ENCODE measurements around the gene ENKD1.

The ENKD1 gene

DNA sequence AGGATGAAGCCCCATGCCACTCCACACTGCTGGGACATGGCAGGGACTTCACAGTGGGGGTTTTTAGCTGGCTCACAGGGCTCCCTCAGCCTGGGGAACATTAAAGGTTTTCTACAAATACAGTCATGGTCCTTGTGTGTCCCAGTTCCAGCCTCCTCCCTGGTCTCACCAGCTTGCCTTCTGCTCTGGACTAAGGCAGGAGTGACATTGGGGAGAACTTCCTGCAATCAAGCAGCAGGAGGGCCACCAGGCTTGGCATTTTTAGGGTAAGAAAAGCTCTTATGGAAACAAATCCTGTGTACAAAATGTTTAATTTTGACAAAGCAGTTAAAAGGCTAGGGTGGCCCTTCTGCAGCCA is 3.9 kb downstream of the ENKD1 start:
- DNase-seq = no peak

DNA sequence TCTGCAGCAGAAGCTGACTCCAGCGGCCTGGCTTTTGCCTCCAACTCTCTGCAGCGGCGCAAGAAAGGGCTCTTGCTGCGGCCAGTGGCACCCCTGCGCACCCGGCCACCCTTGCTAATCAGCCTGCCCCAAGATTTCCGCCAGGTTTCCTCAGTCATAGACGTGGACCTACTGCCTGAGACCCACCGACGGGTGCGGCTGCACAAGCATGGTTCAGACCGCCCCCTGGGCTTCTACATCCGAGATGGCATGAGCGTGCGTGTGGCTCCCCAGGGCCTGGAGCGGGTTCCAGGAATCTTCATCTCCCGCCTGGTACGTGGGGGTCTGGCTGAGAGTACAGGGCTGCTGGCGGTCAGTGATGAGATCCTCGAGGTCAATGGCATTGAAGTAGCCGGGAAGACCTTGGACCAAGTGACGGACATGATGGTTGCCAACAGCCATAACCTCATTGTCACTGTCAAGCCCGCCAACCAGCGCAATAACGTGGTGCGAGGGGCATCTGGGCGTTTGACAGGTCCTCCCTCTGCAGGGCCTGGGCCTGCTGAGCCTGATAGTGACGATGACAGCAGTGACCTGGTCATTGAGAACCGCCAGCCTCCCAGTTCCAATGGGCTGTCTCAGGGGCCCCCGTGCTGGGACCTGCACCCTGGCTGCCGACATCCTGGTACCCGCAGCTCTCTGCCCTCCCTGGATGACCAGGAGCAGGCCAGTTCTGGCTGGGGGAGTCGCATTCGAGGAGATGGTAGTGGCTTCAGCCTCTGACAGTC is 4.5 kb downstream of the ENKD1 start:
- no peak for DNase-seq

DNA sequence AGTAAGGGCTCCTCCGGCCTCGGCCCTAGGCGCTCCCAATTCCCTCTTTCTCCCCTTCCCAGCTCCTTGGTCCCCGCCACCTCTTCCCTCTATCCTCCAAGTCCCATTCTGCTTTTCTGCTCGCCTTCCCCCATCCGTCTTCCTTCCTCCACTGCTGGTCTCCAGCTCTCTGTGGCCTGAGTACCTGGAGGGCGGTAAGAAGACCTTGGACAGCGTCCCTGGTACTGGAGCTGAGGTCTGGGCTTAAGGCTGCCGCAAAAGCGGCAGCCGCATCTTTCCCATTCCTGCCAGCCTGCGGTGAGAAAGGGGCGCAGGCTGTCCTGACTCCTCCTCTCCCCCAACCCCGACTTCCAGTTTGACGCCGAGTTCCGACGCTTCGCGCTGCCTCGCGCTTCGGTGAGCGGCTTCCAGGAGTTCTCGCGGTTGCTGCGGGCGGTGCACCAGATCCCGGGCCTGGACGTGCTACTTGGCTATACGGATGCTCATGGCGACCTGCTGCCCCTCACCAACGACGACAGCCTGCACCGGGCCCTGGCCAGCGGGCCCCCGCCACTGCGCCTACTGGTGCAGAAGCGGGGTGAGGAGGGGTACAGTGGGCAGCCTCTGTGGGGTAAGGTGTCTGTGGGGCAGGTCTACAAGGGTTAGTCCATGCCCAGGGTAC is 5.3 kb downstream of the ENKD1 start:
- DNase-seq = peak; percentile 37

DNA sequence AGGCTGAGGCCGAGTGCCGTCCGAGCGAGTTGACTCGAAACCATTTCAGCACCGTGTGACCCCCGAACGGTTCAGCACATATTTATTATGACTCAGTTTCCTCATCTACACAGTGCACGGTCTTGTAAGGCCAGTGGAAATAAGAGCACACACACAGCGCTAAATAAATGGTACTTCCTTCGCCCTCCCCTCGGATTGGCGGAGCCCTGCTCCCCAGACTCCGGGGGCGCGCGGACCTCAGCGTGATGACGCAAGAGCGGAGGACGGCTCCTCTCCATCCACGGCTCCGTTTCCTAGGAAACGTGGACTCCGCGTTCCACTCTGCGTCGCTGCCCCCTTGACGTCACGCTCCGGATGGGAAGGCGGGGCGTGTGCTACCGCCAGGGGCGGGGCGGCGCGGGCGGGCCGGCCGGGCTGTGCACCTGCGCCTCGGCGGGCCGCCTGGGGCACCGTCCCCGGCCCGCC is 6.0 kb downstream of the ENKD1 start, which contains the start of gene PARD6A:
Gene PARD6A (plus strand): TSS at position 397 of the 465 bp plus-strand sequence. CDS start 79 bp downstream, outside the sequence.
- DNase-seq = peak; percentile 81

DNA sequence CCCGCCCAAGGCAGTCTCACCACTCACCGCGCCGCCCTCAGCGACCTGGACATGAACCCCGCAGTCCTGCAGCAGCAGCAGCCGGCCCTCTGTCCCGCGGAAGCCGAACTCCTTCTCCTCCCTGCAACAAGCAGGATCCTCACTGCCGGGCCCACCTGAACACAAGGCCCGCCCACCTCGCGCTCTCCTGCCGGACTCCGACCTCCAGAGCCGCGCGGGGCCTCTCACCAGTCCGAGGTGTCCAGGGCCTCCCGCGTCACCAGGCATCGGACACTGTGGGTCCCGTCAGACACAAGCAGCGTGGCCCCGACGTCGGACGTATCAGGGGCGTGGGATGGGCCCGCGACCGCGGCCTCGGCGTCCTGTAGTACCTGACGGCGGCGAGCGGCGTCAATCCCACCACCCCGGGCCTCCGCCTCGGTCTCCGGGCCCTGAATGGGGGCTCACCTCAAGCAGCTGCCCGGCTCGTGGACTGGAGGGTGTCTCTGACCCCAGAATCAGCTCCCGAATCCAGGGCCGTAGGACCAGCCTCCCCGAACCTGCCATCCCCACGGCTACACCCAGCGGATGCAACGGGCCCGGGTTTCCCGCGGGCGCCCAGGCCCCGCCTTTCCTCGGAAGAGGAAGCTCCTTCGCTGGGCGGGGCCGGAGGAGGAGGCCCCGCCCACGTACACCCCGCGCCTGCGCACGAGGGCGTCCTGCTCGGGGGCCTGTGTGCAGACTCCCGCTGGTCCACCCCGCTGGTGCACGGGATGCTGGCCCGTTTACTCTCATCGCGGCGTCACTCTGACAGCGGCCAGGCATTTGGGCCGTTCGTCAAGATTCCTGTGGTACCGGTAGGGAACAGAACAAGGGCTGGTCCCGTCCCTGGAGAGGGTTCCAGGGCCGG is 6.6 kb downstream of the ENKD1 start, which contains the start of gene ACD:
Gene ACD (minus strand): TSS at position 586 of the 889 bp plus-strand sequence. CDS start 40 bp downstream, at position 546.
- DNase-seq = peak; percentile 75

DNA sequence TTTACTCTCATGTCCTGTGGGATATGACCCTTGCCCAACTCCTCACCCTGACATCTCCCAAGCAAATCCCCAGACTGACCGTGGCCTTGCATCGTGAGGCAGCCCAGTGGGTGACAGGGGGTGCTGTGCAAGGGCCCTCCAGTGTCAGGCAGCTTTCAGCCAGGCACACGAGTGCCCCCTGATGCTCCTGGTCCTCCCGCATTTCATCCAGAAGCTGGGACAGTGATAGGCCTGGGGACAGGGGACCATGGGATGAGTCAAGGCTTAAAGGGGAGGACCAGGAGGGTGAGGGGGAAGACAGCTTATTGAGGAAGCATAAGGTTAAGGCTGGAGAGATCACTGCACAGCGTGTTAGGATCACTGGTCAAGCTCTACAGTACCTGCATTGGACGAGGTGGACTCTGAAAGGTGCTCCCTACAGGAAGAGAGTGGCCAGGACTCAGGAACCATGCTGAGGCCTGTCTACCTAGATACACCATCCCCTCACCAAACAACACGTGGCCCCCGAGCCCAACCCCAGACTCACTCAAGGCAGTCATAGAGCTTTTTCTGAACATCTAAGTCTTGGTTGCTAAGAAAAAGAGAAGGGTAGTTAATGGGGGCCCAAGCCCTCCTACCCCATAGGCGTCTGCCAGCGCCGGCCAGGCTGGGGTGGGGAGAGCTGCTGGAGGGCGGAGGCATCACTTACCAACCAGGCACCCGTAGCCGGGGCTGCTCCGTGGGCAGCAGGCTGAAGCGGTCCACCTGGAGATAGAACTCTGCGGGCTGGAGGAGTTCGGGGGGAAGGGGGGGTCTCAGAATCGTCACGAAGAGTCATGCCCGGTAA is 7.5 kb downstream of the ENKD1 start:
- no peak for DNase-seq

DNA sequence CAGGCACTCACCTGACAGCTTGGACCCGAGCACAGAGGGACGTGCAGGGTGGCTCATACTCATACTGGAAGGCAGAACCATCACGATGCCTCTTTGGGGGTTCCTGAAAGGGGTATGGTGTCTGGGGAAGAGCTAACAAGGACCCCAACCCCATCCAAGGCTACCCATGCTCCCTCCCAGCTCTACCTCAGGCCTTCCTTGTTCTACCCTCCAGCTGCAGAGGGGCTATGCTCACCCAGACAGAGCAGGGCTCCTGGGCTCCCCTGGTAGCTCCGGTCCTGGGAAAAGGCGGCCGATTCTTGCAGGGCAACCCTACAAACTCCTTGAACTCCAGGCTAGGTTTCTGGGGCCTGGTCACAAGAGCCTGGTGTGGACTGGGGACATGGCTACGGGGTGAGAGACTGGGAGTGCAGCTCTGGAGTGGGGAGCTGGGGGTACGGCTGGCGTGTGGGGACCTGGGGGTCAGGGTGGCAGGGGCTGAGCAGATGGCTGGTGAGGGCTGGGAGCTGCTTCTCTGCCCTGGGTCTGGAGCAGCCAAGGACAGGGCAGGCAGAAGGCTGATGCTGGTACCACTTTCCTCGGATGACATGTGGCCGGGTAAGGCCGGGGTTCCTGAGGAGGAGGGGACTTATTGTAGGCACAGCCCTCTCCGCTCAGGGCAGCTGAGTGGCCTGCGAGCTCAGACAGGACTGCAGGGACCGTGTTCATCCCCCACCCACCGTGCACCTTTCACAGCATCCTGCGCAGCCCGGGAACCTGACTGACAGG is 8.6 kb downstream of the ENKD1 start:
- no peak for DNase-seq

DNA sequence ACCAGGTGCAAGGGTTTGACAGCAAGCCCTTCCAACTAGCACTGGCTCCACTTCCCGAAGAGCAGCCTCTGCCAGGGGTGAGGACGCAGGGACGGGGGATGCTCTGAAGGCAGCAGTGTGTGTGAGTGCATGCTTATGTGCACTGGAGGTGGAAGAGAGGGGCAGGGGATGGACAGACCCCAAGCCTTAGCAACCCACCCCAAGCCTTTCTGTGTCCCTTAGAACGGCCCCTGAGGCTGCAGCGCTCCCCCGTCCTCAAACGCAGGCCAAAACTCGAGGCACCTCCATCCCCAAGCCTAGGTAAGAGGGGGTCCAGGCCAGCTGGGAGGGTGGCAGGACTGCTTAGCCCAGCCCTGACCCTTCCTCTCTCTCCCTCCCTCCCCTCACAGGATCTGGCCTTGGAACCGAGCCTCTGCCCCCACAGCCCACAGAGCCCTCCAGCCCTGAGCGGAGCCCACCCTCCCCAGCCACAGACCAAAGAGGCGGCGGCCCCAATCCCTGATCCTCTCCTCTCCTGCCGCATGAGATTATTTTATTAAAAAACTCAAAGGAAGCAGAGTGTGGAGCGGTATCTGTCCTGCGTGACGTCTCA is 9.4 kb downstream of the ENKD1 start:
- DNase-seq = no peak

DNA sequence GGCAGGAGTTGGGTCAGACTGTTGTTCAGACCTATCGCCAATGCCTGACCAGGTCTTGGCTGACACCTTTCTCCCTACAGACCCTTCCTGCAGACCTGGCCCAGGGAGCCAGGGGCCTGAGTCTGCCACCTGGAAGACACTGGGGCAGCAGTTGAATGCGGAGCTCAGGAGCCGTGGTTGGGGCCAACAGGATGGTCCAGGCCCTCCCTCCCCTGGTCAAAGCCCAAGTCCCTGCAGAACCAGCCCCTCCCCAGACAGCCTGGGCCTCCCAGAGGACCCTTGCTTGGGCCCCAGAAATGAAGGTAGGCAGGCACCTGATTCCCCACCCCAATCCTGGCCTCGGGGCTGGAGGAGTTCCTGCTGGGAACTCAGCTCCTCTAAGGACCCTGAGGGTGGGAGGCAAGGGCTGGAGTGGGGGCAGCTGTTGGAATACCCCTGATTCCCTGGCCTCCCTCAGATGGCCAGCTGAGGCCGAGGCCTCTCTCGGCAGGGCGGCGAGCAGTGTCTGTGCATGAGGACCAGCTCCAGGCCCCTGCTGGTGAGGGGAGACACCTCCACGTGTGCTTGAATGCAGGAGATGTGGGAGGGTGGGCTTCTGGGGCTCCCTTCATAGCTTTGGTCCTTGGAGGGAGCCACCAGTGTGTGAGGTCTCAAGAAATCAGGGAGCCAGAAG is 10.1 kb downstream of the ENKD1 start:
- no peak for DNase-seq

DNA sequence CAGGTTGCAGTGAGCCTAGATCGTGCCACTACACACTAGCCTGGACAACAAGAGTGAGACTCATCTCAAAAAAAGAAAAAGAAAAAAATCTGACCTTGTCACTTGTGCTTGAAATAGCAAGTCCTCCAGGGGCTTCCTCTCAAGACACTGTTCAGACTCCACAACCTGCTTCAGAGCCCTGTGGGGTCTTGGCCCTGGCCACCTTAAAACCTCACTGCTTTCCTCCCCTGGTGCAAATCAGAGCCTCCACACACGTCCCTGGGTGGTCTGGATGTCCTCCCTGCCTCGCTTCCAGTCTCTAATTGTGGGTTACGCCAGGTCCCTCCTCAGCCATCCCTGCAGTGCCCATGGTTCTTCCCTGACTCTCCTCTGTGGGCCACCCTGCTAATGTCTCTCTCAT is 11.2 kb downstream of the ENKD1 start:
- DNase-seq = no peak

DNA sequence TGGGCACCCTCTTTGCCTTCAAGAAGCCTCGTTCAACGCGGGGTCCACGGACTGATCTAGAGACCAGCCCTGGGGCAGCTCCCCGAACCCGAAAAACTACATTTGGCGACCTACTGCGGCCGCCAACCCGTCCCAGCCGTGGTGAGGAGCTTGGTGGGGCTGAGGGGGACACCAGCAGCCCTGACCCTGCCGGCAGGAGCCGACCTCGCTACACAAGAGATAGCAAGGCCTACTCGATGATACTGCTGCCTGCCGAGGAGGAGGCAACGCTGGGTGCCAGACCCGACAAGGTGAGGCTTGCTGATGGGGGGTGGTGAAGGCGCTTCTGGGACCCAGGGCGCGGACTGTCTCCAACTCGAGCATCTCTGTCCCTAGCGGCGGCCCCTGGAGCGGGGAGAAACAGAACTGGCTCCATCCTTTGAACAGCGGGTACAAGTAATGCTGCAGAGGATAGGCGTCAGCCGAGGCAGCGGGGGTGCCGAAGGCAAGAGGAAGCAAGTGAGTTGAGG is 12.1 kb downstream of the ENKD1 start:
- DNase-seq = no peak

DNA sequence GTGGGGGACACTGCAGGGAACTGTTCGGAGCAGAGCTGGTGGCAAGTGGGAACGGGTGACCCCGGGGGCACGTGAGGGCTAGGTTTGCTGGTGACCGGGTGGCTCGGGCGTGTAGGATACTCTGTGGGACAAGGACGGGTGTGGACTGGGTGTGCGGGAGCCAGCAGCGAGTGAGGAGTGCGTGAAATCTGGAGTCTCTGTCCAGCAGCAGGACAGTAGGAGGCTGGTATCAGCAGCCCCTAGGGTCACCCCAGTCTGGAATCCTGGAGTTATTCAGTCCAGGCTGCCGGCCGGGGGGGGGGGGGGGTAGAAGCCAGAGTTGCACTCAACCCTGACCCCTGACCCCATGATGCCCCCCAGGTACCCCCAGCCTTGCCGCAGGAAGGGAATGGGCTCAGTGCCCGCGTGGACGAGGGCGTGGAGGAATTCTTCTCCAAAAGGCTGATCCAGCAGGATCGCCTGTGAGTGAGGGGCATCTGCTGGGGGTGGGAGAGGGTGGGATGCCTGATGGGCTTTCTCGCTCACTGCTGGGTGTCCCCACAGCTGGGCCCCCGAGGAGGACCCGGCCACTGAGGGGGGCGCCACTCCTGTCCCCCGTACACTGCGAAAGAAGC is 12.7 kb downstream of the ENKD1 start:
- DNase-seq = no peak

DNA sequence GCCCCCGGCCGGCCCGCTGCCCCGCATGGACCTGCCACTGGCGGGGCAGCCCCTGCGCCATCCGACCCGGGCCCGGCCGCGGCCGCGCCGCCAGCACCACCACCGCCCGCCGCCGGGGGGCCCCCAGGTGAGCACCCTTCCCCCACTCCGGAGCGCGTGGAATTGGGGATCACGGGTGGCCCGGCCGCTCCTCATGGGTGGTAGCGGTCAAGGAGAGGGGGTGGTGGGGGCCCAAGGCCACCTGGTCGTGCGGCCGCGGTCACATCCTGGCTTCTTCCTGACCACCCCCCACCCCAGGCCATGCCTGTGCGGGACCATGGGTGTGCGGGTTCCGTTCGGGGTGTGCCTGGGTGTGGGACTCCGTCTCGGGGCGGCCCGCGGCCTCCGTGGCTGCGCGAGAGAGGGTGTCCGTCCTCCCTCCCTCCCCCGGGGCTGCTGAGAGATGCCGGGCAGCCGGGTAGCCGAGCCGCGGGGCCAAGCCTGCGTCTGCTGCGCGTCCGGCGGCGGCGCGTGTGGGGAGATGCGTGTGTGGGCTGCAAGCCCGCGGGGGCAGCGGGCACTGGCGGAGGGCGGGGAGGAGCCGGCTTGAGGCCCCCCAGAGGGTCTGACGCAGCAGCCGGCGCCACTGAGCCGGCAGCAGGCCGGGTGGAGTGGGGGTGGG is 13.3 kb downstream of the ENKD1 start:
- DNase-seq = no peak

DNA sequence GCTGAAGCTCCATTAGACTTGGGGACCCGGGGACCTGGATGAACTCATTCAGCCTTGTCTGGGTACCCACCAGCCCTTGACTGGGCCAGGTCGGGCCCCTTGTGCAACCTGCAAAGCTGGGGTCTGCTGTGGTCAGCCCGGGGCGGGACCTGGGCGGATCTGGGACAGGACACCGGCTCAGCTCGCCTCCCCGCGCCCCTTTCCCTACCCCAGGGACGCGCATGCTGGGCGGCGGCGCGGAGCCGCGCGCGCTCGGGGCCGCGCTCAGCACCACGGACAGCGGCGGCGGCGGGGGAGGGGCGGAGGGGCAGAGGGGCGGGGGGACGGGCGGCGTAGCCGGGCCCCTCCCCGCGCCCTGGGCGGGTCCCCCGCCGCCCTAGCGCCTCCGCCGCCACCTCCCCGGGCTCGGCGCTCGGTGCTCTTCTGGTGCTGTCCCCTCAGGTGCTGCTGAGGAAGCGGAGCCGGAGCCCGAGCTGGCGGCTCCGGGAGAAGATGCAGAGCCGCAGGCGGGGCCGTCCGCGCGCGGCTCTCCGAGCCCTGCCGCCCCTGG is 13.9 kb downstream of the ENKD1 start:
- peak; percentile 5 for DNase-seq

DNA sequence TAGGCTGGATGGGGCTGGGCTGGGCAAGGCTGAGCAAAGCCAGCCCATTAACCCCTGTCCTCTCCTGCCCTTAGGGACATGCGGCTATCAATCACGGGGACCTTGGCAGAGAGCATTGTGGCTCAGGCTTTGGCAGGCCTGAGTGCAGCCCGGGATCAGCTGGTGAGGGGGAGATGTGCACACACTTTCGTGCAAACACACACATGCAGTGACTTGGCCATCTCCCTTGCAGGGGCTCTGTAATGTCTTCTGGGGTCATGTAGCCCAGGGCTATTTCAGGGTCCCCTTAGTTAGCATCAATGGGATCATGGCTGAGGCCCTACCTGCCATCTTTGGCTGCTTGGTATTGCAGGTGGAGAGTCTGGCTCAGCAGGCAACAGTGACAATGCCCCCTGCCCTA is 14.7 kb downstream of the ENKD1 start:
- DNase-seq = no peak

DNA sequence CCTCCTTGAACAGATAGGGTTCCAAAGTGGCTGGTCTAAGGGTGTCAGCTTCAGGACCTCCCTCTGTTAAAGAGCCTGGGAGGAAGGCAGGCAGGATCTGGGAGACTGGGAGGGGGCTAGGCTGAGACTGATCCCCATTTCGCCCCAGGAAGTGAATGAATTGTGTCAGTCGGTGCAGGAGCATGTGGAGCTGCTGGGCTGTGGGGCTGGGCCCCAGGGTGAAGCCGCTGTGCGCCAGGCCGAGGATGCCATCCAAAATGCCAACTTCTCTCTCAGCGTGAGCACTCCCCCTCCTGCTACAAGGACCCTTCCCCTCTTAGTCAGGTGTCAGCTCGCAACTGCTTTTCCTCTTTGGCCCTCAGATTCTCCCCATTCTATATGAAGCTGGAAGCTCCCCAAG is 15.5 kb downstream of the ENKD1 start:
- no peak for DNase-seq

DNA sequence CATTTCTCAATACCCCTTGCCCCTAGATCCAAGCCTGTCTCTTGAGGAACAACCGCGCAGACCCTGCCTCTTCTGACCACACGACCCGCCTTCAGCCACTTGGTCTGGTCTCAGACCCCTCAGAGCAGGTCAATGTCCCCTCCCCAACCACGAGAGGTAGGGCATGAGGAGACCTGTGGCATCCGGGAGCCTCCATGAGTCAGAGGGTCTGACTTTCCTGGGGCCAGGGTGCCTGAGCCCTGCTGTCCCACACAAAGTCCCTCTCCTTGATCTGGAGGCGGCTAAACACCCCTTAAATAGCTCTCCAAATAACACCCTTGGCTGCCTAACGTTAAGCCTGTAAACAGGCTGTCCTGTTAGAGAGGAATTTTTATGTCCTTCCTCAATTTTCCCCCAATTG is 16.5 kb downstream of the ENKD1 start:
- DNase-seq = no peak

DNA sequence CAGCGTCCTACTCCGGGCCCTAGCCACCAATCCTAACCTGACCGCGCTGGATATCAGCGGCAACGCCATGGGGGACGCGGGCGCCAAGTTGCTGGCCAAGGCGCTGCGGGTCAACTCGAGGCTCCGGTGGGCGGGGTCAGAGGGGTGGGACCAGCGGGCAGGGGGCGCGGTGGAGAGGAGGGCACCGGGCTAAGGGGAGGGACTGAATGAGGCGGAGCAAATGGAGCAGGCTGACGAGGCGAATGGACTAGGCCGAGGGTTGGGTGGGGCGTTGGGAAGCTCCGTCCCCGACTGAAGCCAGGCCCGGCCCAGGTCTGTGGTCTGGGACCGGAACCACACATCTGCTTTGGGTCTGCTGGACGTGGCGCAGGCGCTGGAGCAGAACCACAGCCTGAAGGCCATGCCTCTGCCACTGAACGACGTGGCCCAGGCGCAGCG is 17.0 kb downstream of the ENKD1 start:
- no peak for DNase-seq
